ENCODE results near the gene GALR3.

GALR3 gene

DNA sequence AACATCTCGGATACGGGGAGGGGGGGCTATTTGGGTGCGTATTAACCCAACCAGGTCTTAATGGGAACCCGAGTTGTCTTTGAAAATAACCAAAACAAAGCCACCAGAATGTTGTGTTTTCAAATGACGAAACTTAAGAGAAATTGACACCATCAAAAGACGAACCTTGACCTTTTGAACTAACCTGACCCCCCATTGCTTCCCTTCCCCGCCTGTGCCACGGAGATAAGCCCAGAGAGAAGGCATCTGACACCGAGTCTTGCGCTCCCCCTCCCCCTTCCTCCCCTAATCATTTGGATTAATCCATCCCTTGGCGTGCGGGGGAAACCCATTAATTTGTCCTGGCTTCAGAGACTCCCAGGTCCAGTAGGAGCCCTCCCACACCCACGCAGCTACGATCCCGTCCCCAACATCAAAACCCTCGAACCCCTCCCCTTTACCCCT lies 20.0 kb upstream of the GALR3 start:
- peak; percentile 41 for DNase-seq (ENCODE audit: low read depth, low spot score)

DNA sequence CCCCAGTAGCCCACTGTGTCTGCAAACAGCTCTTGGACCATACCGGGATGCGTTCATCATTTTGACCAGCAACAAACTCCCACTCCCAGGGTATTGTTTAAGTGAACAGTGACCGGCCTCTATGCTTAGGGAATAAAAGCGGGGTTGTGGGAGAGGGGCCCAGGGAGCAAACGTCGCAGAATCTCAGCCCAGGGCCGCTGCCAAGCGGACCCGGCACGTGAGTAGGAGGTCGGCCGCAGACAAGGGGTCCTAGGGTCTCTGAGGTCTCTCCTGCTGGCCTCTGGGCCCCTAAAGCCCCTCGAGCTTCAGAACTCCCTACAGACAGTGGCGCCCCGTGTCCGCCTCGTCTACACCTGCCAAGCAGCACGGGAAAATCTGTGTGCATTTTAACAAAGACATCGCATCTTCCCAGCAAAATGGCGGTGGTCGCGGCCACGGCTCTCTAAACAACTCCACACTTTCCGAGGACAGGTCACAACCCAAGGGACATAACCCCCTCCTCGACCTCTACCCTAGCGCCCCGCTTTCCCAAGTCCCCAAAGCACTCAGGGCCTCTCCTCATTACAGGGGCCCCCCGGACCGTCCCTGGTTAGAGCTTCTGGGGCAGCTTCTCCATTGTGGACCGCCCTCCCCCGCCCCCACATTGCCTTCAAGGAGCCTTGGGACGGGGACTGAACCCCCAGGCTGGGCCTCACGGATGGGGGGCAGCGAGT lies 19.4 kb upstream of the GALR3 start:
- peak; percentile 47 for DNase-seq (ENCODE audit: low read depth, low spot score)

DNA sequence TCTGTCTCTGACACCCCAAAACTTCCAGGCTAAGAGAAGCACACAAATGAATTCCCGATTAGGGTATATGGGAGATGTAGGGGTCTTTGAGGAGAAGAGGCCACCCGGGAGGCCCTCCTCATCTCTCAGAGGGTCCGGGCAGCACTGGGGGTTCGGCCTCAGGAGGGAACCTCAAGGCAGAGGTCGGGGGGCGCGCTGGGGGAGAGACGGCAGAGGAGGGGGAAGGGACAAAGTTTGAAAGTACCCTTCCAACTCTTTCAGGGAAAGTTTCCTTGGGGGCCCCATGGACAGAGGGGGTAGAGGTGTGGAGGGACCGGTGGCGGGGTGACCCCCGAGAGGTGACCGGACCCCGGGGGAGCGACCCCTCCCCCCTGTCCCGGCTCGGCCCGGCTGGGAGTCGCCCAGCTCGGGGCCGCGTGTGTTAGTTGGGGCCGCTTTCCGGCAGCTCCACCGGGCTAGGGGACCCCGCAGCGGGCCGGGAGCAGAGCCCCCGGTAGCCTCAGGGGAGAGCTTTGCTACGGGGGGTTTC lies 18.8 kb upstream of the GALR3 start:
- no peak for DNase-seq (ENCODE audit: low read depth, low spot score)

DNA sequence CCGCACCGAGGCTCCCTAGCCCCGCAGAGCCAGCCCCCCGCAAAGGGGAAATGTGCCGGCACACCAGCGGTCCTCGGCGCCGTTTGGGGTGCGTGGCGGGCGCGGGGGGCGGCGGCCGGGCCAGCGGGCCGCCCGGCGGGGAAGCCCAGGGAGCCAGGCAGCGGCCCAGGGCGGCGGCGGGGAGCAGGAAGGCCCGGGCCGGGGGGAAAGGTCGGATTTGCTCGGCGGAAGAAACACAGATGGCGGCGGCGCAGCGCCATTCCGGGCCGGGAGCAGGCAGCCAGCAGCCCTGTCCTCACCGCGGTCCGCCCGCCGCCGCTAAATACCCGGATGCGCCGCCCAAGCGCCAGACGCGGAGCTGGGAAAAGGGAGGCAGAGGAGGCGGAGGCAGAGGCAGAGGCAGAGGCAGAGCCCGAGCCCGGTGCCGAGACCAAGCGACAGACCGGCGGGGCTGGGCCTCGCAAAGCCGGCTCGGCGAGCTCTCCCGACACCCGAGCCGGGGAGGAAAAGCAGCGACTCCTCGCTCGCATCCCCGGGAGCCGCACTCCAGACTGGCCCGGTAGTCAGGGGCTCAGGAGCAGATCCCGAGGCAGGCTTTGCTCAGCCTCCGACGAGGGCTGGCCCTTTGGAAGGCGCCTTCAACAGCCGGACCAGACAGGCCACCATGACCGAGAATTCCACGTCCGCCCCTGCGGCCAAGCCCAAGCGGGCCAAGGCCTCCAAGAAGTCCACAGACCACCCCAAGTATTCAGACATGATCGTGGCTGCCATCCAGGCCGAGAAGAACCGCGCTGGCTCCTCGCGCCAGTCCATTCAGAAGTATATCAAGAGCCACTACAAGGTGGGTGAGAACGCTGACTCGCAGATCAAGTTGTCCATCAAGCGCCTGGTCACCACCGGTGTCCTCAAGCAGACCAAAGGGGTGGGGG lies 18.0 kb upstream of the GALR3 start:
- peak; percentile 96 for DNase-seq (ENCODE audit: low read depth, low spot score)

DNA sequence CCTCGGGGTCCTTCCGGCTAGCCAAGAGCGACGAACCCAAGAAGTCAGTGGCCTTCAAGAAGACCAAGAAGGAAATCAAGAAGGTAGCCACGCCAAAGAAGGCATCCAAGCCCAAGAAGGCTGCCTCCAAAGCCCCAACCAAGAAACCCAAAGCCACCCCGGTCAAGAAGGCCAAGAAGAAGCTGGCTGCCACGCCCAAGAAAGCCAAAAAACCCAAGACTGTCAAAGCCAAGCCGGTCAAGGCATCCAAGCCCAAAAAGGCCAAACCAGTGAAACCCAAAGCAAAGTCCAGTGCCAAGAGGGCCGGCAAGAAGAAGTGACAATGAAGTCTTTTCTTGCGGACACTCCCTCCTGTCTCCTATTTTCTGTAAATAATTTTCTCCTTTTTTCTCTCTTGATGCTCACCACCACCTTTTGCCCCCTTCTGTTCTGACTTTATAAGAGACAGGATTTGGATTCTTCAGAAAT lies 17.3 kb upstream of the GALR3 start:
- no peak for DNase-seq (ENCODE audit: low read depth, low spot score)

DNA sequence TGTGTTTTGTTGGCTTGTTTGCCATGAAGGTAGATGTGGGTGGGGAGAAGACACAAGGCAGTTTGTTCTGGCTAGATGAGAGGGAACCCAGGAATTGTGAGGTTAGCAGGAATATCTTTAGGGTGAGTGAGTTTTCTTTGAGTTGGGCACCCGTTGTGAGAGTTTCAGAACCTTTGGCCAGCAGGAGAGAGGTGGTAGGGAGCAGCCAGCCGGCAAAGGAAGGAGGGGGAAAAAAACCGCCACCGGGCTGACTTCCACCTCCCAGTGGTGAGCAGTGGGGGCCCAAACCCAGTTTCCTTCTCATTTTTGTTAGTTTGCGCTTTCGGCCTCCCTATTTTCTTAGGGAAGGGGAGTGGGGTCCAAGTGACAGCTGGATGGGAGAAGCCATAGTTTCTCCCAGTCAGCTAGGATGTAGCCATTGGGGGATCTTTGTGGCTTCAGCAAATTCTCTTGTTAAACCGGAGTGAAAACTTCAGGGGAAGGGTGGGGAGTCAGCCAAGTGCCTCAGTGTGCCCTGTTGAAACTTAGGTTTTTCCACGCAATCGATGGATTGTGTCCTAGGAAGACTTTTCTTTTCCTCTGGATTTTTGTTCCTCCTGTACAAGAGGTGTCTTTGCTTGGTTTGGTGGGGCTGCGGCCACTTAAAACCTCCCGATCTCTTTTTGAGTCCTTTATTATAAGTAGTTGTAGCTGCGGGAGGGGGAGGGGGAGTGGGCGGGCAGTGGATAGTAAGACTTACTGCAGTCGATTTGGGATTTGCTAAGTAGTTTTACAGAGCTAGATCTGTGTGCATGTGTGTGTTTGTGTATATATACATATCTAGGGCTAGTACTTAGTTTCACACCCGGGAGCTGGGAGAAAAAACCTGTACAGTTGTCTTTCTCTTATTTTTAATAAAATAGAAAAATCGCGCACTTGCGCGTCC lies 16.5 kb upstream of the GALR3 start:
- peak; percentile 60 for DNase-seq (ENCODE audit: low read depth, low spot score)

DNA sequence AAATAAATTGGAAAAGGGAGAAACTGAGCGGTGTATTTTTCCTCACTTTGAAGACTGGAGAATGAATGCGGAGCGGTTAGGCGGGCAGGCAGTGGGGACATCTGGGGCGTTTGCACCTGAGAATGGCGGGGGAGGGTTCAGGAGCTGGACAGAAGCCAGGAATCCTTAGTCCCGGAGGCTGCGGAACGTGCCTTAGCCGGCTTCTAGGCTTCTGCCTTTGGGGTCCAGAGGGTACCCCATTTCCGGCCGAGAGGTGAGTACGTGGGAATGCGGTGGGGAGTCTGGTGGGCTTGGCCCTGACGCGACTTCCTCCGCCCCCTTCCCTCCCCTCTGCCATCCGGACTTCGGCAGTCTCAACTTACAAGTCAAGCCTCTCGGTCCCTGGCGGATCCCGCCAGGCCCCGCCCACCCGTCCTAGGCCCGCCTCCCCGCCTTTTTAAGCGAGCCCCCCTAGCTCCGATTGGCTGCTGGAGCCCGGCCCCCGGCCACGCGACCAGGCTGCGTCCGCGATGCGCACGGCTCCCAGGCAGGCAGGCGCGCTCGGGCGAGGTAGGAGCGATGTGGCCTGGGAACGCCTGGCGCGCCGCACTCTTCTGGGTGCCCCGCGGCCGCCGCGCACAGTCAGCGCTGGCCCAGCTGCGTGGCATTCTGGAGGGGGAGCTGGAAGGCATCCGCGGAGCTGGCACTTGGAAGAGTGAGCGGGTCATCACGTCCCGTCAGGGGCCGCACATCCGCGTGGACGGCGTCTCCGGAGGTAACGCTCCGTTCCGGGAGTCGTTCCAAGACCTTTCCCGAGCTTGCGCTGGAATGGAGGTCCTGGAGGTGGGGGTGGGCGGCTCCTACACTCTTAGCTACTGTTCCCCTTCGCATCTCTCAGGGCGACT lies 15.5 kb upstream of the GALR3 start, which contains the start of gene GCAT:
Gene GCAT (plus strand): TSS at position 525 of the 884 bp plus-strand sequence. CDS start 34 bp downstream, at position 559.
- peak; percentile 97 for DNase-seq (ENCODE audit: low read depth, low spot score)

DNA sequence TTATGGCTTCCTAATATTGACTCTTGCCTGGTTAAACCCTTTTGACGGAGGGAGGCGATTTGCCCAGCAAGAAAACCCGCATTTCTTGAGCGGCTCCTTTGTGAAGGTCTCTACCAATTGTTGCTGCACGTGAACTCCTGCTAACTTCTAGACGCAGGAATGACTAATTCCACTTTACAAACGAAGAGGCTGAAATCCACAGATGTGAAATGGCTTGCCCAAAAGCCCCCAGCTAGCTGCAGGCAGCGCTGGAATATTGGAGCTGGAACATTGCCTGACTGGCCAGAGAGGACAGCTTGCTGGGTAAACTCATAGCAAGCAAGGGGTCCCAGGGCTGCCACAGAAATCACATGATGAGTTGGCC lies 14.9 kb upstream of the GALR3 start:
- DNase-seq (ENCODE audit: low read depth, low spot score) = no peak

DNA sequence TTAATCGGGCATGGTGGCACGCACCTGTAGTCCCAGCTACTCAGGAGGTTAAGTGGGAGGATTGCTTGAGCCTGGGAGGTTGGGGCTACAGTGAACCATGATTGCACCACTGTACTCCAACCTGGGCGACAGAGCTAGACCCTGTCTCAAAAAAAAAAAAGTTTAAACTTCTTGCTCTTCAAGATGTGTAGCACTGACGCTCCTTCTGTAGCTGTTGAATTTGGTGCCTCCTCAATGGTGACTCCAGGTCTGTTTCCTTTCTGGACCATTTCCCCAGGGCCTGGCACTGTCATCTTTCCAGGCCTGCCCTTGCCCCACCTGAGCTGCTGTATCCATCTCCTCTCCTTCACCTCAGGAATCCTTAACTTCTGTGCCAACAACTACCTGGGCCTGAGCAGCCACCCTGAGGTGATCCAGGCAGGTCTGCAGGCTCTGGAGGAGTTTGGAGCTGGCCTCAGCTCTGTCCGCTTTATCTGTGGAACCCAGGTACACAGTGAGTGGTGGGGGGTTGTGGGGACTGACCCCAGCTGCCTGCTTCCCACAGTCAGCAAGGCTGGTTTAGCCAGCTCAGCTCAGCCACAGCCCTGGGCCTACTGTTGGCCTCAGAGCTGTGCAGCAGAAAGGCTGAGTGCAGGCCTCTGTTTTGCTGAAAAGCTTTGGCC lies 13.4 kb upstream of the GALR3 start:
- no peak for DNase-seq (ENCODE audit: low read depth, low spot score)

DNA sequence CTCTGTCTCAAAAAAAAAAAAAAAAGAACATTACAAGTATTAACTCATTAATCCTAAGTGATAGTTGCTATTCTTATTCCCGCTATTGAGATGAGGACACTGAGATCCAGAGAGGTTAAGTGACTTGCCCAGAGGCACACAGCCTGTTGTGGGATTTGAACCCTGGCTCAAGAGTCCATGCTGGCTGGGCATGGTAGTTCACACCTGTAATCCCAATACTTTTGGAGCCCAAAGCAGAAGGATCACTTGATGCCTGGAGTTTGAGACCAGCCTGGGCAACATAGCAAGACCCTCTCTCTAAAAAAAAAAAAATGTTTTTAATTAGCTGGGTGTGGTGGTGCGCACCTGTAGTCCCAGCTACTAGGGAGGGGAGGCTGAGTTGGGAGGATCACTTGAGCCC lies 11.3 kb upstream of the GALR3 start:
- no peak for DNase-seq (ENCODE audit: low read depth, low spot score)

DNA sequence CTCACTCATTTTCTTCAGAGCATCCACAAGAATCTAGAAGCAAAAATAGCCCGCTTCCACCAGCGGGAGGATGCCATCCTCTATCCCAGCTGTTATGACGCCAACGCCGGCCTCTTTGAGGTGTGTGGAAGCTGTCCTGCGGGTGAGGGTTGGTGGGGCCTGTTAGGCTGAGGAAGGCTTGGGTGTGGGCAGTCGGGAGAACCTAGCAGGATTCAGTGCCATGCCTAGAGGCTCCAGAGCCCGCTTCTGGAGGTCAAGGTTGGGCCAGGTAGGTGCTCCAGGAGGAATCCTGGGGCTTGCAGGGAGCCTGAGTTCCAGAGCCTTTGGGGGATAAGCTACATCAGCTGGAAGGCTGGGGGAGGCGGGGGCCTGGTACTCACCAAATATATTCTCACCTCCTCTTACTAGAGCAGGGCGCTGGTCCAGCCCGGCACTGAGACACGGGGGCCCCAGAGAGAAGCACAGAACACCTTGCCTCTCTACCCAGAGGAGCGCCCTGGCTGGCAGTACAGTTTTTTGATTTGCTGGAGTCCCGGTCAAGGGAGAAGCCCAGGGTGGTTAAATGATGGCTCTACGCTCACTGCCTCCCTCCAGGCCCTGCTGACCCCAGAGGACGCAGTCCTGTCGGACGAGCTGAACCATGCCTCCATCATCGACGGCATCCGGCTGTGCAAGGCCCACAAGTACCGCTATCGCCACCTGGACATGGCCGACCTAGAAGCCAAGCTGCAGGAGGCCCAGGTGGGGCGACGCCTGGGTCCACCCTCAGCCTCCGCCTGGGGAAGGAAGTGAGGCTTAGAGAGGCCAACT lies 10.1 kb upstream of the GALR3 start:
- DNase-seq (ENCODE audit: low read depth, low spot score) = no peak

DNA sequence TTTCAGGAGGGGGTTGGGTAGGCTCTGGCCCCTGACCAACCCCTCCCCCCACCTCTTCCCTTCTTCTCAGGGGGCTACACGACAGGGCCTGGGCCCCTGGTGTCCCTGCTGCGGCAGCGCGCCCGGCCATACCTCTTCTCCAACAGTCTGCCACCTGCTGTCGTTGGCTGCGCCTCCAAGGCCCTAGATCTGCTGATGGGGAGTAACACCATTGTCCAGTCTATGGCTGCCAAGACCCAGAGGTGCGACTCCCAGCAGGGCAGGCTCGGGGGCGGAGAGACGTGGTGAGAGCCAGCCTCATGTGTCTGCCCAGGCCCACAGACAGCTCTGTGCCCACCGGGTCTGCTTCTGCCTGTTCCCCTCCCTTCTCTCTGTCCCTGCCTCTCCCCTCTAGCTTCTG lies 7.6 kb upstream of the GALR3 start:
- DNase-seq (ENCODE audit: low read depth, low spot score) = no peak

DNA sequence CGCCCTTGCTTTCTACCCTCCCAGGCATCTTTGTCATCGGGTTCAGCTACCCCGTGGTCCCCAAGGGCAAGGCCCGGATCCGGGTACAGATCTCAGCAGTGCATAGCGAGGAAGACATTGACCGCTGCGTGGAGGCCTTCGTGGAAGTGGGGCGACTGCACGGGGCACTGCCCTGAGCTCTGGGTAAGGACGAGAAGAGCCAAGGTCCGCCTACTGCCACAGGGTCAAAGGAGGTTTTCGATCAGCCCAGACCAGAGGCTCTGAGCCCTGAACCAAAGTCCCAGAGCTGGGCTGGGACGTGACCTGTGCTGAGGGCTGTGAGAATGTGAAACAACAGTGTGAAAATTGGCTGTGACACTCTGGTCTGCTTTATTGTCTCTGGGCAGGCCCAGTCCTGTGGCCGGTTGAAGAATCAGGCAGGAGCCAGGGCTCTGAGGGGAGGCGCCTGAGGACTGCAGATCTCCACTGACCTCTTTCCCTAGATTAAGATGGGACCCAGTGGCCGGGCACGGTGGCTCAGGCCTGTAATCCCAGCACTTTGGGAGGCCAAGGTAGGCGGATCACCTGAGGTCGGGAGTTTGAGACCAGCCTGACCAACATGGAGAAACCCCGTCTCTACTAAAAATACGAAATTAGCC lies 6.5 kb upstream of the GALR3 start:
- no peak for DNase-seq (ENCODE audit: low read depth, low spot score)

DNA sequence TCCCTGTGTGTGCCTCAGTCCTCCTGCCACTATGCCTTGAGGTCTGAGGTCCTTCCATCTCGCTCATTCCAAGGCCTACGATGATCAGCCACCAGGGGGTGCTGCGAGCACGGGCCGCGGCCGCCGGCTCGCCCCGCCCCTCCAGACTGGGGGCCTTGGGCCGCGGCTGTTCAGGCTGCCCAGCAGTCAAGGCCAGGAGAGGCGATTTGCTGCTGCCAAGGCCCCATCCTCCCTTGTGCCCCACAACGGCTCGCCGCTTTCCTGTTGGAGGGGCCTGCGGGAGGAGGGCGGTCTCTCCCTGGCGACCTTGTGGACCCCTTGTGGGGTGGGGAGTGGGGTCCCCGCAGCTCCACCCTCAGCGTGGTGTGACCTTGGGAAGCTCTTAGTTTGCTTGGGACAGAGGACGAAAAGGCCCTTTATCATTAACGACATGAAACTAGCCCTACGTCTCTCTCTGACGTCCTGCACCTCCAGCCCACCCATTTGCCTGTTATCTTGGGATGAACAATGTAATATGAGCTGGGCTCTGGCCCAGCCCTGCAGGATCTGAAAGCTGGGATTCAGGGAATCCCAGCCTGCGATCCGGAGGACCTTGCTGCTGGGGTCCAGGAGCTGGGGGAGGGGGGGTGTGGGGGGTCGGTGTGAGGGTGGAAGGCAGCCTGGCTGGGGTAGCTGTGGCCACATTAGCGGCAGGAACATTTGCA lies 5.3 kb upstream of the GALR3 start:
- DNase-seq (ENCODE audit: low read depth, low spot score) = peak; percentile 95

DNA sequence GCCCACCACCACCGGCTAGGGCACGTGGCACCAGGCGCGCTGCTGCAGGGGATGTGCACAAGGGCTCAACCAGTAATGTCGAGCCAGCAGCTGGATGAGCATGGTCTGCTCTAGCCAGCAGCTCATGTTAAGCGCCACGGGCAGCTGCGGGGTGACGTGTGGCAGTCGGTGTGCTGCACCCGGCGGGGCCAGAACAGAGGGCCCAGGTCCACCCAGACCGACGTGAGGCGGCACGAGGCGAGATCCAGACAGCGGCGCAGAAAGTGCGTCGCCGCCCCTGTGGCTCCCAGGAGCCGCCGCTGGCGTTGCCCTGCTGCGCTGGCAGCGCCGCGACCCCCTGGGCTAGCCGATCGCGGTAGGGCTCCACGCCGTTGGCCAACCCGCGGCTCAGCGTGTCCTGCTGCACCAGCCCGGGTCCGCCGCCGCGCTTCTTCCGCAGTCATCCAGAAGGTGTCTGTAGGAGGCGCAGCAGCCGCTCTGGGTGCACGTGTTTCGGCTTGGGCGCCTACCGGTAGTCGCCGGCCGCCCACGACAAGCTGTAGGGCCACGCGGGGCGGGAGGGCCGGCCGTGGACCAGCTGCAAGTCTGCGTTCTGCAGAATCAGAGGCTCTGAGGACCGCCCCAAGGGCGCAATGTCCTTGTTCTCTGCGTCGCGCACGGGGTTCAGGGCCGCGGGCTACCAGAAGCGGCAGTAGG lies 4.6 kb upstream of the GALR3 start:
- peak; percentile 77 for DNase-seq (ENCODE audit: low read depth, low spot score)

DNA sequence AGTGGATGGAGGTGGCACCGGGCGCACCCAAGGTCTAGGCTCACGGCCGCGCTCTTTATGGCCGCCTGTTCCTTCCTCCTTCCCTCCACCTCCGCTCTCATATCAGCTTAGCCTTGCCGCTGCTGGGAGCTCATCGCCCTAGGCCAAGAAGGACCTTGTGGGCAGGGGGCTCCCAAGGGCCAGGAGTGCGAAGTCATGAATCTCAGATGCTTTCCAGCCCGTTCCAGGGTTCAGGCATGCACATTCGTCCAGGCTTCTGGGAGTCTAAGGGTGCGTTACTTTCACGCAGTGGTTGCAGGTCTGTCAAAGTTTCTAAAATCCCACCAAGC lies 4.1 kb upstream of the GALR3 start:
- DNase-seq (ENCODE audit: low read depth, low spot score) = no peak

DNA sequence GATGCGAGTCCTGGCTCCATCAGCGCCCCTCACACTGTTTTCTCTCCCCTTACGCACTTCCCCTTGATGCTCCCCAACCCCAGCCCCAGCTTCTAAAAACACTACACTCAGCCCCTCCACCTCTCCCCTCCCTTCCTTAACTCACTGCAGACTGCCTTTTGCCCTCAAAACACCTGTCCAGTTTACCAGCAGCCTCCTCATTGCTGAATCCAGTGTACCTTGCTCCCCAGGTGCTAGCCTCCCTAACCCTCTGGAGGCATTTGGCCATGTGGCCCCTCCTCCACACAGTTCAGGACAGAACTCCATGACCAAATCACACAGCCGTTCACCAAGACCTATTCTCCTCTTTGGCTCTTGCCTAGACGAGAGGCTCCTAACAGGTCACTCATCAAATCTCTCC lies 2.8 kb upstream of the GALR3 start:
- no peak for DNase-seq (ENCODE audit: low read depth, low spot score)
